ENCODE measurements around the gene PCGF2.

PCGF2 gene

GRCh38 chr17:38741461-38741860 lies 6.7 kb downstream of the PCGF2 start:
- TF ChIP-seq TOX (CRISPR knock-in tag; IDR thresholded peaks at IDR 0.05; ENCODE audit: borderline replicate concordance) (no peak), SNAI2 (CRISPR knock-in tag; IDR thresholded peaks at IDR 0.05) (no peak), PPARA (CRISPR knock-in tag; IDR thresholded peaks at IDR 0.05; ENCODE audit: borderline replicate concordance) (no peak), ESRRG (CRISPR knock-in tag; IDR thresholded peaks at IDR 0.05) (no peak), RARB (CRISPR knock-in tag; IDR thresholded peaks at IDR 0.05) (no peak), TSHZ2 (CRISPR knock-in tag; IDR thresholded peaks at IDR 0.05) (no peak), ZNF70 (CRISPR knock-in tag; IDR thresholded peaks at IDR 0.05) (no peak), TCF4 (CRISPR knock-in tag; IDR thresholded peaks at IDR 0.05; ENCODE audit: borderline replicate concordance) (no peak), CSDC2 (CRISPR knock-in tag; IDR thresholded peaks at IDR 0.05) (no peak), ZFP30 (CRISPR knock-in tag; IDR thresholded peaks at IDR 0.05) (no peak)
- ATAC-seq = no peak

DNA sequence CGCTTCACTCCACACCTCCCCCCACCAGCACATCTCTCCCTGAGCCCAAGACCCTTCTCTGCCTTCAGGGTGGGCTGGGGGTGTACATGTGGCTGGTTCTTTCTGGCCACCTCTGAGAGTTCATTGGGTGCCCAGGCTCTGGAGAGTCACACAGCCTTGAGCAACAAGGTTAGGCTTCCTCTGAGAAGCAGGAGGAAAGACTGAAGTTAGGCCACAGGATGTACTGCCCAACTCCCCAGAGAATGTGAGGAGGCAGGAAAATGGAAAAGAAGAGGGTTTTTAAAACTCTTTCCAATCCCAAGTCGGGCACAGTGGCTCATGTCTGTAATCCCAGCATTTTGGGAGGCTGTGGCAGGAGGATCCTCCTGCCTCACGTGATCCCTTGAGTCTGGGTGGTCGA lies 7.3 kb downstream of the PCGF2 start:
- no peak for ATAC-seq
- TF ChIP-seq CSDC2 (CRISPR knock-in tag; IDR thresholded peaks at IDR 0.05) (no peak), RARB (CRISPR knock-in tag; IDR thresholded peaks at IDR 0.05) (no peak), PATZ1 (CRISPR knock-in tag; IDR thresholded peaks at IDR 0.05; ENCODE audit: borderline replicate concordance) (no peak), ARNTL (CRISPR knock-in tag; IDR thresholded peaks at IDR 0.05; ENCODE audit: borderline replicate concordance, low read depth) (no peak), ESRRG (CRISPR knock-in tag; IDR thresholded peaks at IDR 0.05) (no peak), ZNF565 (CRISPR knock-in tag; conservative IDR thresholded peaks at IDR 0.05; ENCODE audit: low read depth) (no peak), POU6F1 (CRISPR knock-in tag; IDR thresholded peaks at IDR 0.05; ENCODE audit: borderline replicate concordance, low read depth) (no peak), BACH2 (CRISPR knock-in tag; IDR thresholded peaks at IDR 0.05; ENCODE audit: borderline replicate concordance) (no peak), ZNF70 (CRISPR knock-in tag; IDR thresholded peaks at IDR 0.05) (no peak), TSHZ2 (CRISPR knock-in tag; IDR thresholded peaks at IDR 0.05) (no peak), ZNF8 (CRISPR knock-in tag; IDR thresholded peaks at IDR 0.05) (no peak), ZFP3 (CRISPR knock-in tag; IDR thresholded peaks at IDR 0.05) (no peak), ZFP30 (CRISPR knock-in tag; IDR thresholded peaks at IDR 0.05) (no peak)

DNA sequence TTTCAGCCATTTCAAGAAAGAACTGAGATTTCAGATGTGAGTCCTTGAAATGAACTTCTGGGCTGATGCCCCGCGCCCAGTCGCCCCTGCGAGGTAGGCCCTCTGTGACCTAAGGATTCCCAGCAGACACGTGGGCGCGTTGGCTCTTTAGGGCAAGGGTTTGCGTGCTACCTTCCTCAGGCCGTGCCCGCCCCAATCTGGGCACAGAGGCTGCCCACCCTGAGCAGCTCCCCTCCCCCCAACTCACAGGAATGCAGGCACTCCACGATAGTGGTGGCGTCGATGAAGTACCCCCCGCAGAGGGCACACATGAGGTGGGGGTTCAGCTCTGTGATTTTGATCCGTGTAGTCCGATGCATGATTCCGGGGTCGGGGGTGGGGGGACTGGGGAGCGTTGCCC lies 8.1 kb downstream of the PCGF2 start:
- ATAC-seq = no peak
- TF ChIP-seq ZFP3 (CRISPR knock-in tag; IDR thresholded peaks at IDR 0.05) (no peak), PPARA (CRISPR knock-in tag; IDR thresholded peaks at IDR 0.05; ENCODE audit: borderline replicate concordance) (no peak), ESRRG (CRISPR knock-in tag; IDR thresholded peaks at IDR 0.05) (no peak), ZNF565 (CRISPR knock-in tag; conservative IDR thresholded peaks at IDR 0.05; ENCODE audit: low read depth) (no peak), BACH2 (CRISPR knock-in tag; IDR thresholded peaks at IDR 0.05; ENCODE audit: borderline replicate concordance) (no peak), ZNF70 (CRISPR knock-in tag; IDR thresholded peaks at IDR 0.05) (no peak), ZNF8 (CRISPR knock-in tag; IDR thresholded peaks at IDR 0.05) (no peak), ISL1 (CRISPR knock-in tag; IDR thresholded peaks at IDR 0.05) (no peak)

- ATAC-seq = no peak
- TF ChIP-seq ZFP3 (CRISPR knock-in tag; IDR thresholded peaks at IDR 0.05) (no peak), ZNF565 (CRISPR knock-in tag; conservative IDR thresholded peaks at IDR 0.05; ENCODE audit: low read depth) (no peak), CSRNP3 (CRISPR knock-in tag; IDR thresholded peaks at IDR 0.05) (no peak), TCF4 (CRISPR knock-in tag; IDR thresholded peaks at IDR 0.05; ENCODE audit: borderline replicate concordance) (no peak), RARB (CRISPR knock-in tag; IDR thresholded peaks at IDR 0.05) (no peak), GLIS3 (CRISPR knock-in tag; IDR thresholded peaks at IDR 0.05) (no peak), TOX (CRISPR knock-in tag; IDR thresholded peaks at IDR 0.05; ENCODE audit: borderline replicate concordance) (no peak), TSHZ2 (CRISPR knock-in tag; IDR thresholded peaks at IDR 0.05) (no peak), OSR1 (CRISPR knock-in tag; IDR thresholded peaks at IDR 0.05) (no peak)
Observed at GRCh38 chr17:38739305-38739704, 8.8 kb downstream of the PCGF2 start.

Measured in SK-N-SH treated with all-trans-retinoic acid at 6 μM for 48 hours (cell line).